A673 (cell line): ENCODE results near the gene FURIN. TPM values are rescaled to one million over a fixed set of nuclear protein-coding genes. Genes with fewer than 3 reads are reported as not detected.
A peak's percentile ranks its signal among the peaks of the same experiment; 100 is the strongest.

Source experiments
- BruUV-seq: library from RNA; stranded (reverse); fragments of 400-500 nt; replicated peaks from 2 replicates; lab custom pipeline; 2021; lab: Mats Ljungman, UMichigan
- CTCF ChIA-PET: fragments of 300-600 bp; sonication (Branson Sonifier 250); formaldehyde crosslinking; loops from one replicate; lab custom pipeline; 2022; ENCODE audit warnings: antibody characterized with exemption; lab: Charles Lee
- POLR2A ChIA-PET: fragments of 300-600 bp; sonication (Branson Sonifier 250); formaldehyde crosslinking; loops from one replicate; lab custom pipeline; 2022; ENCODE audit warnings: antibody characterized with exemption; ENCODE audit not compliant: low non-redundant PET; lab: Charles Lee
- DNase-seq: peaks from one replicate; pipeline ENCODE4 v3.0.0-alpha.2; 2015; ENCODE audit warnings: low spot score
- H3K27ac ChIP-seq: fragments of 200-600 bp; sonication (generic); 2 replicates; pipeline ENCODE4 v1.5.1; 2016; ENCODE audit warnings: mixed run types, low read depth, mild to moderate bottlenecking, mixed read lengths, antibody characterized with exemption, low read length; ENCODE audit not compliant: poor library complexity, severe bottlenecking
- H3K27me3 ChIP-seq: fragments of 200-600 bp; sonication (generic); replicated peaks from 2 replicates; pipeline ENCODE4 v1.6.1; 2017; ENCODE audit warnings: mixed run types, low read depth, mild to moderate bottlenecking, mixed read lengths, antibody characterized with exemption, low read length; ENCODE audit not compliant: insufficient read depth, poor library complexity
- H3K36me3 ChIP-seq: fragments of 200-600 bp; sonication (generic); 2 replicates; pipeline ENCODE4 v1.6.1; 2016; ENCODE audit warnings: mixed run types, mild to moderate bottlenecking, mixed read lengths, antibody characterized with exemption, low read length; ENCODE audit not compliant: insufficient read depth, poor library complexity, severe bottlenecking
- H3K4me1 ChIP-seq: fragments of 200-600 bp; sonication (generic); 2 replicates; pipeline ENCODE4 v1.6.1; 2017; ENCODE audit warnings: mixed run types, mild to moderate bottlenecking, mixed read lengths, antibody characterized with exemption, low read length; ENCODE audit not compliant: insufficient read depth, poor library complexity, severe bottlenecking
- H3K4me3 ChIP-seq: fragments of 200-600 bp; sonication (generic); 2 replicates; pipeline ENCODE4 v1.5.1; 2016; ENCODE audit warnings: low read depth, mixed run types, mild to moderate bottlenecking, mixed read lengths, low read length; ENCODE audit not compliant: poor library complexity, severe bottlenecking
- H3K9me3 ChIP-seq: fragments of 200-600 bp; sonication (generic); 2 replicates; pipeline ENCODE4 v1.6.1; 2016; ENCODE audit warnings: mixed run types, low read depth, mild to moderate bottlenecking, mixed read lengths, antibody characterized with exemption, low read length; ENCODE audit not compliant: poor library complexity, severe bottlenecking
- CTCF ChIP-seq: fragments of 300-800, 200-600 bp; sonication (generic); conservative IDR thresholded peaks from 2 replicates; pipeline ENCODE4 v1.5.1; 2017; ENCODE audit warnings: low read depth, mild to moderate bottlenecking, antibody characterized with exemption, low read length, moderate library complexity, mixed read lengths
- EZH2 ChIP-seq: fragments of 200-600 bp; sonication (generic); IDR thresholded peaks from 2 replicates; pipeline ENCODE4 v1.6.1; 2017; ENCODE audit warnings: borderline replicate concordance, low read depth, mild to moderate bottlenecking, mixed read lengths, antibody characterized with exemption, low read length; ENCODE audit not compliant: poor library complexity, severe bottlenecking
- intact Hi-C: fragments of 100-400 bp; cut with micrococcal nuclease; formaldehyde crosslinking; loops from one replicate; pipeline ENCODE4 v1.10.0; 2022; ENCODE audit not compliant: unreplicated experiment
- total RNA-seq: library from RNA; stranded (reverse); gene quantifications from 2 replicates; pipeline ENCODE4 v1.2.3, GENCODE V29; 2021

Gene FURIN
- total RNA-seq, 1 experiment from 2014 or later, result 63.4 TPM

GRCh38 chr15:90886291-90886614 is 17.9 kb downstream of the FURIN start:
- H3K36me3 ChIP-seq, result peaks cover 6% of the 10 kb centered on the region
- no peak overlapping the region for H3K4me3 ChIP-seq
- no peaks in the 10 kb centered on the region for H3K27me3 ChIP-seq
- no peaks in the 10 kb centered on the region for H3K4me1 ChIP-seq
- DNase-seq, result no peak
- POLR2A ChIA-PET, result no interaction called here
- TF ChIP-seq CTCF, result 0 out of 2 replicates have a peak, but pooled peaks have one; percentile 20
- TF ChIP-seq EZH2, result no peak
- H3K27ac ChIP-seq, result no peak overlapping the region
- no TSS peak for BruUV-seq
- intact Hi-C loops, result loop anchor here (1.0 to 5.0 kb wide), 4 partner anchors 179 to 566 kb away; no protein-coding TSS in a partner anchor
- H3K9me3 ChIP-seq, result no peaks in the 10 kb centered on the region
- CTCF ChIA-PET, result interaction anchor here (0.5 to 2.5 kb wide), 8 partner anchors 9 to 568 kb away, joined by 3 to 17 read pairs (median 5); partner anchors contain the start of gene BLM

GRCh38 chr15:90887037-90887481 is 18.7 kb downstream of the FURIN start:
- H3K36me3 ChIP-seq, result no peaks in the 10 kb centered on the region
- no peak overlapping the region for H3K4me3 ChIP-seq
- BruUV-seq, result no TSS peak
- TF ChIP-seq EZH2, result no peak
- TF ChIP-seq CTCF, result no peak
- ChIA-PET CTCF (interaction anchor here (0.9 to 2.5 kb wide), 3 partner anchors 8 to 239 kb away, joined by 3 to 17 read pairs (median 6); no protein-coding TSS in a partner anchor), POLR2A (no interaction called here)
- H3K9me3 ChIP-seq, result no peaks in the 10 kb centered on the region
- no peaks in the 10 kb centered on the region for H3K4me1 ChIP-seq
- no peak for DNase-seq
- no peak overlapping the region for H3K27ac ChIP-seq
- no peaks in the 10 kb centered on the region for H3K27me3 ChIP-seq
- intact Hi-C loops, result loop anchor here (5.0 kb wide), 2 partner anchors 180 to 400 kb away; no protein-coding TSS in a partner anchor

DNA sequence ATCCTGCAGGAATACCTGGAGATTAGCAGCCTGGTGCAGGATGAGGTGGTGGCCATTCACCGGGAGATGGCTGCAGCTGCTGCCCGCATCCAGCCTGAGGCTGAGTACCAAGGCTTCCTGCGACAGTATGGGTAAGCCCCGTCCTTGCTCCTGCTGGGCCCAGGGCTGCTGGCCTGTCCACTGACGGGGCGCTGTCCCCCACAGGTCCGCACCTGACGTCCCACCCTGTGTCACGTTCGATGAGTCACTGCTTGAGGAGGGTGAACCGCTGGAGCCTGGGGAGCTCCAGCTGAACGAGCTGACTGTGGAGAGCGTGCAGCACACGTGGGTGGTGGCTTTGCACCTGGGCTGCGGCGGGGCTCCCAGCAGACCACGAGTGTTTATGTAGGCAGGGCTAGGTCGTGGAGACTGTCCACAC is 20.9 kb downstream of the FURIN start:
- DNase-seq, result no peak
- POLR2A ChIA-PET, result no interaction called here
- no peaks in the 10 kb centered on the region for H3K36me3 ChIP-seq
- no peak for TF ChIP-seq EZH2
- TF ChIP-seq CTCF, result no peak
- intact Hi-C loops, result loop anchor here (5.0 kb wide), 2 partner anchors 182 to 402 kb away; no protein-coding TSS in a partner anchor
- H3K4me3 ChIP-seq, result no peak overlapping the region
- H3K27me3 ChIP-seq, result no peaks in the 10 kb centered on the region
- no peak overlapping the region for H3K27ac ChIP-seq
- no peaks in the 10 kb centered on the region for H3K4me1 ChIP-seq
- no TSS peak for BruUV-seq
- no peaks in the 10 kb centered on the region for H3K9me3 ChIP-seq
- CTCF ChIA-PET, result interaction anchor here (0.5 kb wide), 1 partner anchor 11 kb away, joined by 4 read pairs; no protein-coding TSS in a partner anchor
